ENCODE data around the gene ZFP1. TPM values are rescaled to one million over a fixed set of nuclear protein-coding genes. Genes with fewer than 3 reads are reported as not detected.
A peak's percentile ranks its signal among the peaks of the same experiment; 100 is the strongest.
"Not testable (repeated sequence)": the region's sequence is repeated elsewhere in the genome, so short reads cannot be mapped to it uniquely, and the experiment has no call there.

The ZFP1 gene
- total RNA-seq, 1 experiment from 2014 or later, result 15.3 TPM

GRCh38 chr16:75208861-75209505 is 60.7 kb downstream of the ZFP1 start:
- H2BK15ac ChIP-seq (ENCODE audit: low read depth, low read length), result no peak overlapping the region
- Mint-ChIP-seq H3K4me1 (peaks cover 7 to 15% of the 10 kb centered on the region in 2 experiments), H3K27me3 (ENCODE audit: low read depth) (no peaks in the 10 kb centered on the region; the same call in 1 of the 2 replicates), H3K36me3 (ENCODE audit: insufficient read depth in 1 of 3, low read depth in 3 of 3) (no peaks in the 10 kb centered on the region), H3K4me3 (no peak overlapping the region), H3K27ac (peak overlapping the region in 1 of 3 experiments; percentile 93; a peak in 2 of 7 replicates), H3K9me3 (no peaks in the 10 kb centered on the region)
- H2BK120ac ChIP-seq (ENCODE audit: low read depth, low read length, poor library complexity, severe bottlenecking), result no peak overlapping the region
- H4K91ac ChIP-seq (ENCODE audit: insufficient read length, low read depth, low read length), result no peak overlapping the region
- H3K79me1 ChIP-seq (ENCODE audit: insufficient read depth, low read depth, low read length, poor library complexity, severe bottlenecking), result no peaks in the 10 kb centered on the region
- H4K20me1 ChIP-seq (ENCODE audit: control insufficient read depth, insufficient read depth, insufficient read length), result no peaks in the 10 kb centered on the region
- H2BK12ac ChIP-seq (ENCODE audit: insufficient read length, low read depth, low read length), result no peak overlapping the region
- H4K5ac ChIP-seq (ENCODE audit: insufficient read length, low read depth, low read length), result no peak overlapping the region
- no peak overlapping the region for H3K4me2 ChIP-seq (ENCODE audit: insufficient read depth, insufficient read length, low read length)
- no peak overlapping the region for H3K27ac ChIP-seq (ENCODE audit: insufficient read length, low read depth, low read length)
- H2AFZ ChIP-seq (ENCODE audit: low read length), result no peak overlapping the region
- no peak overlapping the region for H3K18ac ChIP-seq (ENCODE audit: insufficient read length, low read depth, low read length)
- H4K8ac ChIP-seq (replicated peaks; ENCODE audit: insufficient read length, low read depth, low read length), result no peak overlapping the region
- no peaks in the 10 kb centered on the region for H3K4me1 ChIP-seq (ENCODE audit: insufficient read depth, low read length)
- no peak overlapping the region for H3K9ac ChIP-seq (ENCODE audit: extremely low read depth, insufficient read length, low read length)
- no peak overlapping the region for H3K4ac ChIP-seq (ENCODE audit: low read depth, low read length)
- no peaks in the 10 kb centered on the region for H3K27me3 ChIP-seq (ENCODE audit: insufficient read depth, low read length)
- no peaks in the 10 kb centered on the region for H3K23me2 ChIP-seq (ENCODE audit: insufficient read length, low read depth, low read length, poor library complexity, severe bottlenecking)
- no peak overlapping the region for H2BK20ac ChIP-seq (ENCODE audit: low read depth, low read length, poor library complexity, severe bottlenecking)
- WGBS (ENCODE audit: extremely low coverage, insufficient read length, low lambda C conversion rate), result no CpG with 5 or more reads among the region's 27 CpGs
- H3K9me3 ChIP-seq (ENCODE audit: control insufficient read depth, low read depth, low read length), result no peaks in the 10 kb centered on the region
- no peak overlapping the region for H2BK5ac ChIP-seq (ENCODE audit: insufficient read length, low read length)
- DNase-seq, result no peak
- H3K56ac ChIP-seq (ENCODE audit: insufficient read length, low read depth, low read length), result no peak overlapping the region
- no peak overlapping the region for H3K23ac ChIP-seq (ENCODE audit: insufficient read length, low read depth, low read length)
- no peak overlapping the region for H3K14ac ChIP-seq (ENCODE audit: insufficient read depth, low read length)
- H3K79me2 ChIP-seq (ENCODE audit: insufficient read depth, low read length), result no peaks in the 10 kb centered on the region
- no peak overlapping the region for H3T11ph ChIP-seq (ENCODE audit: low read length)
- no peak overlapping the region for H2AK5ac ChIP-seq (ENCODE audit: insufficient read length, low read length)
- TF ChIP-seq CTCF (conservative IDR thresholded peaks at IDR 0.05), result no peak

DNA sequence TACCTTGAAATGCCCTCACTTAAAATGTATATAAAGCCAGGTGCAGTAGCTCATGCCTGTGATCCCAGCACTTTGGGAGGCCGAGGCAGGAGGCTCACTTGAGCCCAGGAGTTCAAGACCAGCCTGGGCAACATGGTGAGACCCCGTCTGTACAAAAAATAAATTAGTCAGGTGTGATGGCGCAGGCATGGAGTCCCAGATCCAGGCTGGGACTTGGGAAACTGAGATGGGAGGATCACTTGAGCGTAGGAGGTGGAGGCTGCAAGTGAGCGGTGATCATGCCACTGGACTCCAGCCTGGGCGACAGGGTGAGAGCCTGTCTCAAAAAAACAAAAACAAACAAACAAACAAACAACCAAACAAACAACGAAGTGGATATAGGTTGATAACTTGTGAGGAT is 61.2 kb downstream of the ZFP1 start:
- not testable (repeated sequence) for H3K36me3 Mint-ChIP-seq (ENCODE audit: insufficient read depth in 1 of 3, low read depth in 3 of 3); H4K5ac ChIP-seq (ENCODE audit: insufficient read length, low read depth, low read length)

More for the DNA sequence above, 61.2 kb downstream of the ZFP1 start:
- H3K4ac ChIP-seq (ENCODE audit: low read depth, low read length); H3K27ac ChIP-seq (ENCODE audit: insufficient read length, low read depth, low read length); DNase-seq; H3K56ac ChIP-seq (ENCODE audit: insufficient read length, low read depth, low read length); H4K20me1 ChIP-seq (ENCODE audit: control insufficient read depth, insufficient read depth, insufficient read length); H3K4me1 ChIP-seq (ENCODE audit: insufficient read depth, low read length); H3K9me3 Mint-ChIP-seq; H3K79me2 ChIP-seq (ENCODE audit: insufficient read depth, low read length); H2AFZ ChIP-seq (ENCODE audit: low read length); H3K27ac Mint-ChIP-seq; H2BK15ac ChIP-seq (ENCODE audit: low read depth, low read length); H2BK12ac ChIP-seq (ENCODE audit: insufficient read length, low read depth, low read length); H4K8ac ChIP-seq (replicated peaks; ENCODE audit: insufficient read length, low read depth, low read length); H3K9me3 ChIP-seq (ENCODE audit: control insufficient read depth, low read depth, low read length); H3K4me3 Mint-ChIP-seq; H3K4me2 ChIP-seq (ENCODE audit: insufficient read depth, insufficient read length, low read length); H3K14ac ChIP-seq (ENCODE audit: insufficient read depth, low read length); H3K23ac ChIP-seq (ENCODE audit: insufficient read length, low read depth, low read length); H3K9ac ChIP-seq (ENCODE audit: extremely low read depth, insufficient read length, low read length); H2BK5ac ChIP-seq (ENCODE audit: insufficient read length, low read length); H3K27me3 ChIP-seq (ENCODE audit: insufficient read depth, low read length); H2AK5ac ChIP-seq (ENCODE audit: insufficient read length, low read length); H2BK20ac ChIP-seq (ENCODE audit: low read depth, low read length, poor library complexity, severe bottlenecking); H3T11ph ChIP-seq (ENCODE audit: low read length); H3K23me2 ChIP-seq (ENCODE audit: insufficient read length, low read depth, low read length, poor library complexity, severe bottlenecking); H3K18ac ChIP-seq (ENCODE audit: insufficient read length, low read depth, low read length); H4K91ac ChIP-seq (ENCODE audit: insufficient read length, low read depth, low read length); H3K27me3 Mint-ChIP-seq (ENCODE audit: low read depth); H2BK120ac ChIP-seq (ENCODE audit: low read depth, low read length, poor library complexity, severe bottlenecking); H3K79me1 ChIP-seq (ENCODE audit: insufficient read depth, low read depth, low read length, poor library complexity, severe bottlenecking): not testable (repeated sequence)
- WGBS (ENCODE audit: extremely low coverage, insufficient read length, low lambda C conversion rate), result no CpG with 5 or more reads among the region's 7 CpGs
- peaks cover 7 to 15% of the 10 kb centered on the region in 2 experiments for H3K4me1 Mint-ChIP-seq
